WTC11 (cell line): ENCODE data around the gene NPEPL1.

Experiments
- ELF4 ChIP-seq: sonication (generic); formaldehyde crosslinking; IDR thresholded peaks from 2 replicates; pipeline ENCODE4 v1.8.1; 2022; ENCODE audit warnings: low read depth, mild to moderate bottlenecking, moderate library complexity, missing genetic modification reagents
- ETV6 ChIP-seq: sonication (generic); formaldehyde crosslinking; IDR thresholded peaks from 2 replicates; pipeline ENCODE4 v1.8.1; 2022; ENCODE audit warnings: mild to moderate bottlenecking, missing genetic modification reagents
- FOXJ3 ChIP-seq: sonication (generic); formaldehyde crosslinking; IDR thresholded peaks from 2 replicates; pipeline ENCODE4 v1.9.0; 2021; ENCODE audit warnings: missing genetic modification reagents, mild to moderate bottlenecking, borderline replicate concordance
- GABPB1 ChIP-seq: sonication (generic); formaldehyde crosslinking; IDR thresholded peaks from 2 replicates; pipeline ENCODE4 v1.8.1; 2023; ENCODE audit warnings: mild to moderate bottlenecking, missing genetic modification reagents
- MAX ChIP-seq: sonication (generic); formaldehyde crosslinking; IDR thresholded peaks from 2 replicates; pipeline ENCODE4 v1.8.0; 2022; ENCODE audit warnings: mild to moderate bottlenecking, missing genetic modification reagents
- TEAD4 ChIP-seq: sonication (generic); formaldehyde crosslinking; IDR thresholded peaks from 2 replicates; pipeline ENCODE4 v1.8.0; 2022; ENCODE audit warnings: mild to moderate bottlenecking, missing genetic modification reagents
- ZNF121 ChIP-seq: sonication (generic); formaldehyde crosslinking; IDR thresholded peaks from 2 replicates; pipeline ENCODE4 v1.8.0; 2023; ENCODE audit warnings: missing genetic modification reagents
- ZNF423 ChIP-seq: fragments of 250-450 bp; sonication (Bioruptor Pico); IDR thresholded peaks from 2 replicates; pipeline ENCODE4 v2.1.2; 2022; ENCODE audit warnings: mild to moderate bottlenecking, moderate library complexity
- TF ChIP-seq, protein P1 (sequence below): fragments of 200-600 bp; IDR thresholded peaks from 2 replicates; pipeline ENCODE4 v1.8.0; 2022; ENCODE audit warnings: antibody characterized with exemption
- TF ChIP-seq, protein P2 (sequence below): sonication (generic); formaldehyde crosslinking; IDR thresholded peaks from 2 replicates; pipeline ENCODE4 v1.8.0; 2022; ENCODE audit warnings: mild to moderate bottlenecking, missing genetic modification reagents
- TF ChIP-seq, protein P3 (sequence below): sonication (generic); formaldehyde crosslinking; IDR thresholded peaks from 2 replicates; pipeline ENCODE4 v1.8.1; 2023; ENCODE audit warnings: mild to moderate bottlenecking, moderate library complexity, missing genetic modification reagents
- TF ChIP-seq, protein P4 (sequence below): sonication (generic); formaldehyde crosslinking; IDR thresholded peaks from 2 replicates; pipeline ENCODE4 v1.8.1; 2023; ENCODE audit warnings: mild to moderate bottlenecking, missing genetic modification reagents
- TF ChIP-seq, protein P5 (sequence below): sonication (generic); formaldehyde crosslinking; IDR thresholded peaks from 2 replicates; pipeline ENCODE4 v1.8.1; 2022; ENCODE audit warnings: low read depth, missing genetic modification reagents, borderline replicate concordance

DNA sequence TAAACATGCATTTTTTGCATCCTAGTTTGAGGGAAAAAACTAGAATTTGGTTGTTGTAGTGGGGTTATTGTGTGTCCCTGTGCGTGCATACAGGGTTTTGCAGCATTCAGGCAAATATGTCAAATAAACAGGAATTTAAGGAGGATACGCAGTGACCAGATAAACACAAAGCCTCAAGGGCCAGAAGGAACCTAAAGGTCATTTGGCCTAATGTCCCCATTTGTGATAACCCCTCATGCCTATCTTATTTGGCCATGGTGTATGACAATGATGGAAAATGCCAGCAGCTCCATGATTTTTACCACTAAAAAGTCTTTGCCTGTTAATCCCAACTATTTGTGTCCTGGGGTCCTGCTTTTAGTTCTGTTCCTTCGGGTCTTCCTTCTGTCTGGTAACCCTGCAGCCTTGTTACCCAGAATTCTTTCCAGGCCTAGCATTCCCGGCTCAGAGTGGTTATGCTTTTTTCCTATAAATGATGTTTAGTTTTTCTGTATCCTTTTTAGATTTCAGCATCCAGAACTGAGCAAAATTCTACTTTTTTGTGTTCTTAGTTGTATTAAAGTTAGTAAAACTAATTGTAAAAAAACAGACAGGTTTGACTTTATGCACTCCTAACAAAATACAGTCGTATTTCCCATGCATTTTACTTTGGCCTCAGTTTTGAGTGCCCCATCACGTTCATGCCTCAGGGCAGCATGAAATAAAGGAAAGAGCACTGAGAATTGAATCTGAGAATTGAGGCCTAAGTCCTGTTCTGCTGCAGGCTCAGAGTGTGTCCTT is 37.1 kb upstream of the NPEPL1 start:
- TF ChIP-seq, protein P1, sequence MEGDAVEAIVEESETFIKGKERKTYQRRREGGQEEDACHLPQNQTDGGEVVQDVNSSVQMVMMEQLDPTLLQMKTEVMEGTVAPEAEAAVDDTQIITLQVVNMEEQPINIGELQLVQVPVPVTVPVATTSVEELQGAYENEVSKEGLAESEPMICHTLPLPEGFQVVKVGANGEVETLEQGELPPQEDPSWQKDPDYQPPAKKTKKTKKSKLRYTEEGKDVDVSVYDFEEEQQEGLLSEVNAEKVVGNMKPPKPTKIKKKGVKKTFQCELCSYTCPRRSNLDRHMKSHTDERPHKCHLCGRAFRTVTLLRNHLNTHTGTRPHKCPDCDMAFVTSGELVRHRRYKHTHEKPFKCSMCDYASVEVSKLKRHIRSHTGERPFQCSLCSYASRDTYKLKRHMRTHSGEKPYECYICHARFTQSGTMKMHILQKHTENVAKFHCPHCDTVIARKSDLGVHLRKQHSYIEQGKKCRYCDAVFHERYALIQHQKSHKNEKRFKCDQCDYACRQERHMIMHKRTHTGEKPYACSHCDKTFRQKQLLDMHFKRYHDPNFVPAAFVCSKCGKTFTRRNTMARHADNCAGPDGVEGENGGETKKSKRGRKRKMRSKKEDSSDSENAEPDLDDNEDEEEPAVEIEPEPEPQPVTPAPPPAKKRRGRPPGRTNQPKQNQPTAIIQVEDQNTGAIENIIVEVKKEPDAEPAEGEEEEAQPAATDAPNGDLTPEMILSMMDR = no peak
- TF ChIP-seq ZNF423 (CRISPR knock-in tag) (no peak), ETV6 (CRISPR knock-in tag) (no peak), ZNF121 (CRISPR knock-in tag) (no peak), MAX (CRISPR knock-in tag) (no peak), FOXJ3 (no peak), ELF4 (CRISPR knock-in tag) (no peak), TEAD4 (CRISPR knock-in tag) (no peak), GABPB1 (CRISPR knock-in tag) (no peak)
- TF ChIP-seq, protein P2, sequence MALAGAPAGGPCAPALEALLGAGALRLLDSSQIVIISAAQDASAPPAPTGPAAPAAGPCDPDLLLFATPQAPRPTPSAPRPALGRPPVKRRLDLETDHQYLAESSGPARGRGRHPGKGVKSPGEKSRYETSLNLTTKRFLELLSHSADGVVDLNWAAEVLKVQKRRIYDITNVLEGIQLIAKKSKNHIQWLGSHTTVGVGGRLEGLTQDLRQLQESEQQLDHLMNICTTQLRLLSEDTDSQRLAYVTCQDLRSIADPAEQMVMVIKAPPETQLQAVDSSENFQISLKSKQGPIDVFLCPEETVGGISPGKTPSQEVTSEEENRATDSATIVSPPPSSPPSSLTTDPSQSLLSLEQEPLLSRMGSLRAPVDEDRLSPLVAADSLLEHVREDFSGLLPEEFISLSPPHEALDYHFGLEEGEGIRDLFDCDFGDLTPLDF (CRISPR knock-in tag) = no peak
- TF ChIP-seq, protein P3, sequence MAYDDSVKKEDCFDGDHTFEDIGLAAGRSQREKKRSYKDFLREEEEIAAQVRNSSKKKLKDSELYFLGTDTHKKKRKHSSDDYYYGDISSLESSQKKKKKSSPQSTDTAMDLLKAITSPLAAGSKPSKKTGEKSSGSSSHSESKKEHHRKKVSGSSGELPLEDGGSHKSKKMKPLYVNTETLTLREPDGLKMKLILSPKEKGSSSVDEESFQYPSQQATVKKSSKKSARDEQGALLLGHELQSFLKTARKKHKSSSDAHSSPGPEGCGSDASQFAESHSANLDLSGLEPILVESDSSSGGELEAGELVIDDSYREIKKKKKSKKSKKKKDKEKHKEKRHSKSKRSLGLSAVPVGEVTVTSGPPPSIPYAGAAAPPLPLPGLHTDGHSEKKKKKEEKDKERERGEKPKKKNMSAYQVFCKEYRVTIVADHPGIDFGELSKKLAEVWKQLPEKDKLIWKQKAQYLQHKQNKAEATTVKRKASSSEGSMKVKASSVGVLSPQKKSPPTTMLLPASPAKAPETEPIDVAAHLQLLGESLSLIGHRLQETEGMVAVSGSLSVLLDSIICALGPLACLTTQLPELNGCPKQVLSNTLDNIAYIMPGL (CRISPR knock-in tag) = no peak
- TF ChIP-seq, protein P4, sequence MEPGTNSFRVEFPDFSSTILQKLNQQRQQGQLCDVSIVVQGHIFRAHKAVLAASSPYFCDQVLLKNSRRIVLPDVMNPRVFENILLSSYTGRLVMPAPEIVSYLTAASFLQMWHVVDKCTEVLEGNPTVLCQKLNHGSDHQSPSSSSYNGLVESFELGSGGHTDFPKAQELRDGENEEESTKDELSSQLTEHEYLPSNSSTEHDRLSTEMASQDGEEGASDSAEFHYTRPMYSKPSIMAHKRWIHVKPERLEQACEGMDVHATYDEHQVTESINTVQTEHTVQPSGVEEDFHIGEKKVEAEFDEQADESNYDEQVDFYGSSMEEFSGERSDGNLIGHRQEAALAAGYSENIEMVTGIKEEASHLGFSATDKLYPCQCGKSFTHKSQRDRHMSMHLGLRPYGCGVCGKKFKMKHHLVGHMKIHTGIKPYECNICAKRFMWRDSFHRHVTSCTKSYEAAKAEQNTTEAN = no peak
- TF ChIP-seq, protein P5, sequence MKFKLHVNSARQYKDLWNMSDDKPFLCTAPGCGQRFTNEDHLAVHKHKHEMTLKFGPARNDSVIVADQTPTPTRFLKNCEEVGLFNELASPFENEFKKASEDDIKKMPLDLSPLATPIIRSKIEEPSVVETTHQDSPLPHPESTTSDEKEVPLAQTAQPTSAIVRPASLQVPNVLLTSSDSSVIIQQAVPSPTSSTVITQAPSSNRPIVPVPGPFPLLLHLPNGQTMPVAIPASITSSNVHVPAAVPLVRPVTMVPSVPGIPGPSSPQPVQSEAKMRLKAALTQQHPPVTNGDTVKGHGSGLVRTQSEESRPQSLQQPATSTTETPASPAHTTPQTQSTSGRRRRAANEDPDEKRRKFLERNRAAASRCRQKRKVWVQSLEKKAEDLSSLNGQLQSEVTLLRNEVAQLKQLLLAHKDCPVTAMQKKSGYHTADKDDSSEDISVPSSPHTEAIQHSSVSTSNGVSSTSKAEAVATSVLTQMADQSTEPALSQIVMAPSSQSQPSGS = no peak
